ENCODE measurements around the gene PSMD14. TPM values are rescaled to one million over a fixed set of nuclear protein-coding genes. Genes with fewer than 3 reads are reported as not detected.
"Not testable (repeated sequence)": the region's sequence is repeated elsewhere in the genome, so short reads cannot be mapped to it uniquely, and the experiment has no call there.

Gene PSMD14
- total RNA-seq, 1 donor from 2014 or later: 42.8 TPM

- no peak for DNase-seq
- no peak for ATAC-seq (ENCODE audit: poor library complexity)
- intact Hi-C loops (cut with DNase I): no loop called here
Observed at GRCh38 chr2:161327582-161327981, 19.4 kb downstream of the PSMD14 start.

GRCh38 chr2:161332371-161332967 is 24.2 kb downstream of the PSMD14 start:
- intact Hi-C loops (cut with DNase I): no loop called here
- ATAC-seq (ENCODE audit: poor library complexity) (no peak), DNase-seq (no peak)

DNA sequence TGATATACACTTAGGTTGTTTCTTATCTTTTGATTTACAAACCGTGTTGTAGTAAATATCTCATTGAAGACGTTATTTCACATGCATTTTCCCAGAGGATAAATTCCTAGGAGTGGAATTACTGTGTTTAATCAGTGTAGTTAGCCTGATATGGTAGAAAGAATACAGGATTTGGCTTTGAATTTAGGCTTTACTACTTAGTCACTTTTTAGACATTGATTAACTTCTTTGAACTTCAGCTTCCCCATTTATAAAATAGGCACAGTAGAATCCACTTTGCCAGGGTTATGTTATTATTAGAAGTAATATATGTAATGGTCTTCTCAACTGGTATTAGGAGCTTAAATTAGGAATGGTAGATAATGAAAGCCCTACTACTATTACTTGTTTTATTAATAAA is 27.4 kb downstream of the PSMD14 start:
- ATAC-seq (ENCODE audit: poor library complexity): no peak
- intact Hi-C loops (cut with DNase I): no loop called here
- DNase-seq: no peak

- ATAC-seq (ENCODE audit: poor library complexity) (no peak), DNase-seq (no peak)
- intact Hi-C loops (cut with DNase I): no loop called here
Observed at GRCh38 chr2:161337247-161337646, 29.0 kb downstream of the PSMD14 start.

DNA sequence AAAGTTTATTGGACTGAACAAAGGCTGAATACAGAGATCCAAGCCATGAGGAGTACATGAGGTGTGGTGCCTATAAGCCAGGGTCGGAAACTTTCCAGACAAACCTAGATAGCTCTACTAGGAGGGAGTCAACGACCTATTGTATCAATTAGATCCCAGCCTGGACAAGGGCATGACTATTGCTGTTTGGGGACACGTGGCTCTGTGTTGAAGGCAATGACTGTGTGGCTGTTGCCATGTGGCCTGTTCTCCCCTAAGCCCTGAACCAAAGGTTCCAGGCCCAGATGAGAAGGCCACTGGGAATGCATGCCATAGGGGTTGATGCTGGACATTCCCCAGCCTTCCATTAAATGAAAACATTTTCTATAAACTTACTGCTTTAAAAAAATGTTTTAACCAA is 31.3 kb downstream of the PSMD14 start:
- intact Hi-C loops (cut with DNase I); DNase-seq; ATAC-seq (ENCODE audit: poor library complexity): not testable (repeated sequence)

DNA sequence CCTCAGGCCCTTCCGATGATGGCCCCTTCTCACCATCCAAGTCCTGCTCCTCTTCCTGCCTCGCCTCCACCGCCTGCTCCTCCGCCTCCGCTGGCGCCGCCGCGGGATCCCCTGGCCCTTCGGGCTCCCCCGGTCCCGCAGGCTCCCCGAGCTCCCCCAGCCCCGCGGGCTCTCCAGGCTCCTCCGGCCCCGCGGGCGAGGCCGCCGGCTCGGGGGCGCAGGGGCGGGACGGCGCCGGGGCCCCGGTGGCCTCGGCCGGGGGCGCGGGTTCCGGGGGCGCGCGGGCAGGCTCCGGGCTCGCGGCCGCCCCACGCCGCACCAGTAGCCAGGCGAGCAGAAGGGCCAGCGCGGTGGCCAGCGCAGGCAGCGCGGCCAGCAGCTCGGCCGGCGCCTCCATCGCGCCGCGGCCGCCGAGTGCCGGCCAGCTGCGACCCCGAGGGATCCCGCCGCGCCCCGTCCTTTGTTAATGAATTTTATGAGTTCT is 32.7 kb downstream of the PSMD14 start:
- intact Hi-C loops (cut with DNase I); DNase-seq: not testable (repeated sequence)
- peak; percentile 52 for ATAC-seq (ENCODE audit: poor library complexity)

DNA sequence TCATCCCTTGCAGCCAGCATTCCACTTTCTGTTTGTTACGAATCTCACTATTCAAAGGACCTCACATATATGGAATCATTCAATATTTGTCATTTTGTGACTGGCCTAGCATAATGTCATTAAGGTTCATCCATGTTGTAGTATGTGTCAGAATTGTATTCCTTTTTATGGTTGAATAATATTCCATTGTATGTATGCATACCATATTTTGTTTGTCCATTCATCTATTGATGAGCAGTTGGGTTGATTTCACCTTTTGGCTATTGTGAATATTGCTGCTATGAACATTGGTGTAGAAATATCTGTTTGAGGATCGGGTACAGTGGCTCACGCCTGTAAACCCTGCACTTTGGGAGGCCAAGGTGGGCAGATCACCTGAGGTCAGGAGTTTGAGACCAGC is 35.0 kb downstream of the PSMD14 start:
- ATAC-seq (ENCODE audit: poor library complexity) (no peak), DNase-seq (no peak)
- intact Hi-C loops (cut with DNase I): no loop called here

GRCh38 chr2:161344692-161345091 is 36.5 kb downstream of the PSMD14 start:
- intact Hi-C loops (cut with DNase I): no loop called here
- DNase-seq (no peak), ATAC-seq (ENCODE audit: poor library complexity) (no peak)

GRCh38 chr2:161351678-161352077 is 43.5 kb downstream of the PSMD14 start:
- intact Hi-C loops (cut with DNase I): no loop called here
- no peak for ATAC-seq (ENCODE audit: poor library complexity)
- no peak for DNase-seq

GRCh38 chr2:161352719-161353118 is 44.5 kb downstream of the PSMD14 start:
- ATAC-seq (ENCODE audit: poor library complexity) (no peak), DNase-seq (no peak)
- intact Hi-C loops (cut with DNase I): no loop called here

- intact Hi-C loops (cut with DNase I): no loop called here
- DNase-seq: no peak
- no peak for ATAC-seq (ENCODE audit: poor library complexity)
Observed at GRCh38 chr2:161353543-161353942, 45.3 kb downstream of the PSMD14 start.

GRCh38 chr2:161354106-161354505 is 45.9 kb downstream of the PSMD14 start:
- intact Hi-C loops (cut with DNase I): no loop called here
- no peak for ATAC-seq (ENCODE audit: poor library complexity)
- no peak for DNase-seq

DNA sequence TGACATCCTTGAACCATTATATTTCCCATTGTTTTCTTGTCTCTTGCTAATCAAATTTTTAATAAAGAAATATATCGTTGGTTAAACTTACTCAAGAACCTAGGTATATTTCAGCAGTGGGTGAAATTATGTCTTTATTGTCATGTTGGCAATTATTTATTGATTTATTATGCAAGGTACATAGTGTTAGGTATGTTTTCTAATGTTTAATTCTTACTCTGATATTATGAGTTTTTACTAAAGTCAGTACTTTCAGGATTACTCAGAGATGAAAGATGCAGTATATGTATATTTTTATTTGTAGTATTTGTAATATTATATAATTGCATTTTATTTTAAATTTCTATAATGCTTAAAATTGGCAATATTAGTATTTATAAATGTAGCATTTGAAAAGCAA is 46.9 kb downstream of the PSMD14 start:
- ATAC-seq (ENCODE audit: poor library complexity) (no peak), DNase-seq (no peak)
- intact Hi-C loops (cut with DNase I): no loop called here

DNA sequence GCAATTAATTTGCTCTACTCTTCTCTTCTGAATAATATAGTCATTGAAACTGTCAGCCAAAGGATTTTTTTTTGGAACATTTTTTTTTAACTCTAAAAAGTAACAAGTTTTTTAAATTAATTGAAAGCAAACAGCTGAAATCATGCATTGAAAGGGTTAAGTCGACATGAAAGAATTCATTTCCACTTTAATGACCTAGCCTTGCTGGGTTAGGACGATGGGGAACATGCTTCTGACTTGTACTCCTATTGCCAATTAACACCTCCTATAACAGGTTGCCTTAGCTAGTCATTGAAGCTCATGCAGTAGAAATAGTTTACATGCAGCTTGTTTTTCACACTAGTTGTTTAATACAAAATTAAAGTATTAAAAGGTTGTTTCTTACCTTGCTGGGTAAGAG is 47.8 kb downstream of the PSMD14 start:
- DNase-seq (no peak), ATAC-seq (ENCODE audit: poor library complexity) (no peak)
- intact Hi-C loops (cut with DNase I): no loop called here

GRCh38 chr2:161357097-161357496 is 48.9 kb downstream of the PSMD14 start:
- DNase-seq: no peak
- intact Hi-C loops (cut with DNase I): no loop called here
- no peak for ATAC-seq (ENCODE audit: poor library complexity)

DNA sequence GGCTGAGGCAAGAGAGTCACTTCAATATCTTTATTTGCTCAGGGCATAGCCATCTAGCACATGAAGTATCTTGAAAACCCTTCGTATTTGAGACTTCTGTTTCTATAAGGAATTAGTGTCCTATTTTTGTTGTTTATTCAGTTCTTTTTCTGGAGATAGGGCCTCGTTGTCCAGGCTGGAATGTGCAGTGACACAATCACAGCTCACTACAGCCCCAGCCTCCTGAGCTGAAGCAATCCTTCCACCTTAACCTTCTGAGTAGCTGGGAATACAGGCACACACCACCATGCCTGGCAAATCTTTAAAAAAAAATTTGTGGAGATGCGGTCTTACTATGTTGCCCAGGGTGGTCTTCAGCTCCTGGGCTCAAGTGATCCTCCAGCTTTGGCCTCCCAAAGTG is 50.6 kb downstream of the PSMD14 start:
- ATAC-seq (ENCODE audit: poor library complexity) (no peak), DNase-seq (no peak)
- intact Hi-C loops (cut with DNase I): no loop called here

DNA sequence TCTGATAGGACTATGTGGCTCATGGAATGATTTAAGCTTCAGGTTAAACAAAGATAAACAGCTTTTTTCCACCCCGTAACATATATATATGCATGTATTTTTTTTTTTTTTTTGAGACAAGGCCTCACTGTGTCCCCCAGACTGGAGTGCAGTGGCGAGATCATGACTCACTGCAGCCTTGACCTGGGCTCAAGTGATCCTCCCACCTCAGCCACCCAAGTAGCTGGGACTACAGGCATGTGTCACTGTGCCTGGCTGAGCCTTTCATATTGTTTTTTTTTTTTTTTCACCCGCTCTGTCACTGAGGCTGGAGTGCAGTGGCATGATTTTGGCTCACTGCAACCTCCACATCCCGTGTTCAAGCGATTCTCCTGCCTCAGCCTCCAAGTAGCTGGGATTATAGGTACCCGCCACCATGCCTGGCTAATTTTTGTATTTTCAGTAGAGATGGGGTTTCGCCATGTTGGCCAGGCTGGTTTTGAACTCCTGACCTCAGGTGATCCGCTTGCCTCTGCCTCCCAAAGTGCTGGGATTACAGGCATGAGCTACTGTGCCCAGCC is 52.0 kb downstream of the PSMD14 start:
- DNase-seq; ATAC-seq (ENCODE audit: poor library complexity); intact Hi-C loops (cut with DNase I): not testable (repeated sequence)

DNA sequence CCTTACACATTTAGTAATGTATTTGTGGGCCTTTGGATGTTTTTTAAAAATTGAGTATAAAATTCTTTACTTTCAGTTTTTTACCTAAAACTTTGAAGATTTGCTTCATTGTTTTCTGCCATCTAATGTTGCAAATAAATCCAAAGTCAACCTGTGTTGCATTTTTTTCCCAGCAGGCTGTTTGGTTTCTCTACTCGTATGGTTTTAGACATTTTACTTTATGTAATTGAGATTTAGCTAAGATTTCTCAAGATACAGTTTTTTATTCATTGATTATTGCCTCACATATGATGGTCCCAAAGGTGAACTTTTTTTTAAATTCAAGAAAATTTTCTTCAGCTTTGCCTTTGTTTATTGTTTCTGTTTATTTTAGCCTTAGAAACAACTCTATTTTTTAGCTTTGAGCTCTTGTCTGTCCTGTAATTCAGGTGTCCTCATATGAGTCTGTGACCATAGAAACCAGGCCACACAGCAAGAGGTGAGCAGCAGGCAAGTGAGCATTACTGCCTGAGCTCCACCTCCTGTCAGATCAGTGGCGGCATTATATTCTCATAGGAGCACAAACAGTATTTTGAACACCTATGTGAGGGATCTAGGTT is 54.4 kb downstream of the PSMD14 start:
- no peak for ATAC-seq (ENCODE audit: poor library complexity)
- DNase-seq: no peak
- intact Hi-C loops (cut with DNase I): no loop called here

DNA sequence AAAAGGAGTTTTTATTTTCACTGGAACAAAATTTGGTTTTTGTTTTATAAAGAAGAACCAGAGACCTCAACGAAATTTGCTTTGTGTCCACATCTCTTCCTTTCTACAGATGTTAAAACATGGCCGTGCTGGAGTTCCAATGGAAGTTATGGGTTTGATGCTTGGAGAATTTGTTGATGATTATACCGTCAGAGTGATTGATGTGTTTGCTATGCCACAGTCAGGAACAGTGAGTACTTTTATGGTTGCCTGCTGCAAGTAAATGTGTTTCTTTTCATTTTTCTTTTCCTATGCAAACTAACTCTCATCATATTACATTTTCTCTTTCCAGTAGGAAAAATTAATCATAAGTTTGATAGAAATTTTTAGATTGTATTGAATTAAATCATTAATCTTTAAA is 59.5 kb downstream of the PSMD14 start:
- intact Hi-C loops (cut with DNase I): no loop called here
- ATAC-seq (ENCODE audit: poor library complexity) (no peak), DNase-seq (no peak)

DNA sequence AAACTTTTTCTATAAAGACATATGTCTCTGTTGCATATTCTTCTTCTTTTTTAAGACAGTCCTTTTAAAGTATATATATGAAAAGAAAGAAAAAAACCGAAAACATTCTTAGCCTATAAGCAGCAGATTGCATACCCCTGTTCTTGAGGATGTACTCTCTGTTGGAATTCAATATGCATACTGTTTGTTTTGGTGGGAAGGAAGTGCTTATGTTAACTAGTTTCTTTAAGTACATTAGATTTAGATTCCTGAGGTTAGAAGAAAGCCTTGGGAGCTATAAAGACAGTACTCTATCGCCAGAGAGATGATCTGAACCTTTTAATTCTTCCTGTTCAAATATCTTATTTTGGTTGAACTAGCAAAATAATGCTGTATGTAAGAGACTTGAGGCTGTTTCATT is 61.1 kb downstream of the PSMD14 start:
- intact Hi-C loops (cut with DNase I): no loop called here
- no peak for DNase-seq
- no peak for ATAC-seq (ENCODE audit: poor library complexity)
